ENCODE measurements around the gene YARS1.

Gene YARS1

GRCh38 chr1:32779242-32779641, 37.9 kb downstream of the YARS1 start:
- DNase-seq (ENCODE audit: low read depth) = no peak

DNA sequence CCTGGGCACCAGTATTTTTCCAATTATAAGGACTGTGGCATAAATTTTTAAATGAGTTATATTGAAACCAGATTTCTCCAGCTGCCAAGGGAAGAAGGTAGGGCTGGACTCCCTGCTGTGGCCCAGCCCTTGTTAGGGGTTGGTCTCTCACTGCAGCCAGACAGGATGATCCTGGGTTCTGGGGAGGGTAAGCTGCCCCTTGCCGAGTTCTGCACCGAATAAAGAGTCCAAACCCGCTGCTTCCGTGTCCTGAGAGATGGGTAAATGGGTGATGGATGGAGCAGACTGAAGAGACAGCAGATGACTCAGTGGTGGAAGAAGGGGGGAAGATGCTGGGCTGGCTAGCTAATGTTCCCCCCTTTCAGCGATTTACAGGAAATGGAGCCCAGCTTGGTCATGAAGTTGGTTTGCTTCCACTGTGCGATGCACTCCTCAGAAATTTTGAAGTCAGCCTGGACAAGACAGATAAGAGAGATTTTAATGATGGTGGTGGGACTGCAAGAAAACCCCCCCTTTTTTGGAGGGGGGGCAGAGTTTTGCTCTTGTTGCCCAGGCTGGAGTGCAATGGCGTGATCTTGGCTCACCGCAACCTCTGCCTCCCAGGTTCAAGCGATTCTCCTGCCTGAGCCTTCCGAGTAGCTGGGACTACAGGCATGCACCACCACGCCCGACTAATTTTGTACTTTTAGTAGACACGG, 41.4 kb downstream of the YARS1 start:
- no peak for DNase-seq (ENCODE audit: low read depth)

DNA sequence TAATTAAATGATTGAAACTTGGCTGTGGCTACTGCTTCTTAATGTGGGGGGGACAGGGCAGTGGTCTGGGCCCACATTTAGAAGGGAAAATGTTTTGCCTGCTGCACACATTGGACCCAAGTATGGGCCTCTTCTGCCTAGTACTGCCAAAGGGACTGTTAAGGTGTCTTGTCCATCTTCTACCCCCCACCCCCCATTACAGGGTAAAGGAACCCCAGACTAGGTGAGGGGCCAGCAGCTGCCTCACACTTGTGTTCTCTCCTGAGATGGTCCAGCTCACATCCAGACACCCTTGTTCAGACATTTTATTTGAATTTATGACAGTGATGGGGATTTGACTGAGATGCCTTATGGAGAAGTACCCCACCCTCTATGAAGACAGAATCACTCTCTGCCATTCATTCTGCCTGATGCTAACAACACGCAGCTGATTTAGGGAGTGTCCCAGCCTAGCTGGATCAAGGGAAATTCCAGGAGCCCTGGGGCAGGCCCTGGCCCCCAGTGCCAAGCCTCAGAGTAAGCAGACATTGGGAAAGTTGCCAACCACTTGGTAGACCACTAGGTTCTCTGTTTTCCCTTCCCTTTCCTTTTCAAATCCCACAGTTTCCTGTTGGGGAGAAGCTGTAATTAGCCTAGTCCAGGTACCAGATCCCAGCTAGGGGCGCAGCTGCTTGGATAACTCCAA, 42.1 kb downstream of the YARS1 start:
- DNase-seq (ENCODE audit: low read depth) = no peak

GRCh38 chr1:32774464-32774808, 42.7 kb downstream of the YARS1 start:
- no peak for DNase-seq (ENCODE audit: low read depth)

DNA sequence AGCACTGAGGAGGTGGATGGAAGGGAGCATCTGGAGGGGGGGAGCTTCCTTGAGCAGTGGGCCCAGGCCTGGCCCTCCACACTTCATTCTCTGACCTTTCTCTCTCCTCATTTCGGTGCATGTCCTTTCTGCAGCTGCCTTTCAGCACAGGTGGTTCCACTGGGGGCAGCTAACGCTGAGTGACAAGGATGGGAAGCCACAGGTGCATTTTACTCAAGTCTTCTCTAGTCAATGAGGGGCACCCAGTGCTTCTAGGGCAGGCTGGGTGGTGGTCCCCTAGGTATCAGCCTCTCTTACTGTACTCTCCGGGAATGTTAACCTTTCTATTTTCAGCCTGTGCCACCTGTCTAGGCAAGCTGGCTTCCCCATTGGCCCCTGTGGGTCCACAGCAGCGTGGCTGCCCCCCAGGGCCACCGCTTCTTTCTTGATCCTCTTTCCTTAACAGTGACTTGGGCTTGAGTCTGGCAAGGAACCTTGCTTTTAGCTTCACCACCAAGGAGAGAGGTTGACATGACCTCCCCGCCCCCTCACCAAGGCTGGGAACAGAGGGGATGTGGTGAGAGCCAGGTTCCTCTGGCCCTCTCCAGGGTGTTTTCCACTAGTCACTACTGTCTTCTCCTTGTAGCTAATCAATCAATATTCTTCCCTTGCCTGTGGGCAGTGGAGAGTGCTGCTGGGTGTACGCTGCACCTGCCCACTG, 43.2 kb downstream of the YARS1 start:
- DNase-seq (ENCODE audit: low read depth) = no peak

GRCh38 chr1:32773018-32773763, 44.0 kb downstream of the YARS1 start:
- peak; percentile 60 for DNase-seq (ENCODE audit: low read depth)

DNA sequence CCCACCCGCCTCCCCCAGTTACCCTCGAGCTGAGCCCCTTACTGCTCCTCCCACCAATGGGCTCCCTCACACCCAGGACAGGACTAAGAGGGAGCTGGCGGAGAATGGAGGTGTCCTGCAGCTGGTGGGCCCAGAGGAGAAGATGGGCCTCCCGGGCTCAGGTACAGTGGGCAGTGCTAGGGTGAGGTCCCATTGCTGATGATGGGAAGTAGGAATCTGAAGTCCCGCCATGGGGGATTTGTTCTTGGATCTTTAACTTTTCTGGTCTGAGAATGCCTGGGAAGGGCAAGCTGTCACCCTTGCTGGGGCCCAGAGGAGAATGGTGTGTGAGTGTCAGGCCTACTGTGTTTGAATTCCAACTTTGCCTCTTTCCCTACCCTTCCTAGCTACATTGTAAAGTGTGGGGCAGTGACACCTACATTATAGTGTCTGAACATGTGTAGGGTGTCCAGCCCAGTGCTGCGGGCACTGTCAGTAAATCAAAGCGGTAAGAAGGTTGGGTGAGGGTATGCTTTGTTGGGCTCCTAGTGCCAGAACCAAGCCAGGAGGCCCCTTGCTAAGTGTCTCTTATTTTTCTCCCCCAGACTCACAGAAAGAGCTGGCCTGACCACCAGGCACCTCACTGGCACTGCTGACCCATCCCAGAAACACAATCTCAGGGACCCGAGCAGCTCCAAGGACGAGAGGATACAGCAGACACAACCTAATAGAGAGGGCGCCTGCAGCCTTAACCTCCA, 44.7 kb downstream of the YARS1 start:
- no peak for DNase-seq (ENCODE audit: low read depth)

DNA sequence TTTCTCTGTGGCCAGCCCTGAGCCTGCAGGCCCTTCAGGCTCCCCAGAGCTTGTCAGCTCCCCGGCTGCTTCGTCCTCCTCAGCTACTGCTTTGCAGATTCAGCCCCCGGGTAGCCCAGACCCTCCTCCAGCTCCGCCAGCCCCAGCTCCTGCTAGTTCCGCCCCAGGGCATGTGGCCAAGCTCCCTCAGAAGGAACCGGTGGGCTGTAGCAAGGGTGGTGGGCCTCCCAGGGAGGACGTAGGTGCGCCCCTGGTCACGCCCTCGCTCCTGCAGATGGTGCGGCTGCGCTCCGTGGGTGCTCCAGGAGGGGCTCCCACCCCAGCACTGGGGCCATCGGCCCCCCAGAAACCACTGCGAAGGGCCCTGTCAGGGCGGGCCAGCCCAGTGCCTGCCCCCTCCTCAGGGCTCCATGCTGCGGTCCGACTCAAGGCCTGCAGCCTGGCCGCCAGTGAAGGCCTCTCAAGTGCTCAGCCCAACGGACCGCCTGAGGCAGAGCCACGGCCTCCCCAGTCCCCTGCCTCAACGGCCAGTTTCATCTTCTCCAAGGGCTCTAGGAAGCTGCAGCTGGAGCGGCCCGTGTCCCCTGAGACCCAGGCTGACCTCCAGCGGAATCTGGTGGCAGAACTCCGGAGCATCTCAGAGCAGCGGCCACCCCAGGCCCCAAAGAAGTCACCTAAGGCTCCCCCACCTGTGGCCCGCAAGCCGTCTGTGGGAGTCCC, 45.4 kb downstream of the YARS1 start:
- DNase-seq (ENCODE audit: low read depth) = no peak

GRCh38 chr1:32770741-32771548, 46.2 kb downstream of the YARS1 start:
- no peak for DNase-seq (ENCODE audit: low read depth)

DNA sequence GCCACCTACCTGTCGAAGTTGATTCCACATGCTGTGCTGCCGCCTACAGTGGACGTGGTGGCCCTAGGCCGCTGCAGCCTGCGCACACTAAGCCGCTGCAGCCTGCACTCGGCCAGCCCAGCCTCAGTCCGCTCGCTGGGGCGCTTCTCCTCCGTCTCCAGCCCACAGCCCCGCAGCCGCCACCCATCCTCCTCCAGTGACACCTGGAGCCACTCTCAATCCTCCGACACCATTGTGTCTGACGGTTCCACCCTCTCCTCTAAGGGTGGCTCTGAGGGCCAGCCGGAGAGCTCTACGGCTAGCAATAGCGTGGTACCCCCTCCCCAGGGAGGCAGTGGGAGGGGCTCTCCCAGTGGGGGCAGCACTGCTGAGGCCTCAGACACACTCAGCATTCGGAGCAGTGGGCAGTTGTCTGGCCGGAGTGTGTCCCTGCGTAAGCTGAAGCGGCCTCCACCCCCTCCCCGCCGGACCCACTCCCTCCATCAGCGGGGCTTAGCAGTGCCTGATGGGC, 46.9 kb downstream of the YARS1 start:
- no peak for DNase-seq (ENCODE audit: low read depth)

DNA sequence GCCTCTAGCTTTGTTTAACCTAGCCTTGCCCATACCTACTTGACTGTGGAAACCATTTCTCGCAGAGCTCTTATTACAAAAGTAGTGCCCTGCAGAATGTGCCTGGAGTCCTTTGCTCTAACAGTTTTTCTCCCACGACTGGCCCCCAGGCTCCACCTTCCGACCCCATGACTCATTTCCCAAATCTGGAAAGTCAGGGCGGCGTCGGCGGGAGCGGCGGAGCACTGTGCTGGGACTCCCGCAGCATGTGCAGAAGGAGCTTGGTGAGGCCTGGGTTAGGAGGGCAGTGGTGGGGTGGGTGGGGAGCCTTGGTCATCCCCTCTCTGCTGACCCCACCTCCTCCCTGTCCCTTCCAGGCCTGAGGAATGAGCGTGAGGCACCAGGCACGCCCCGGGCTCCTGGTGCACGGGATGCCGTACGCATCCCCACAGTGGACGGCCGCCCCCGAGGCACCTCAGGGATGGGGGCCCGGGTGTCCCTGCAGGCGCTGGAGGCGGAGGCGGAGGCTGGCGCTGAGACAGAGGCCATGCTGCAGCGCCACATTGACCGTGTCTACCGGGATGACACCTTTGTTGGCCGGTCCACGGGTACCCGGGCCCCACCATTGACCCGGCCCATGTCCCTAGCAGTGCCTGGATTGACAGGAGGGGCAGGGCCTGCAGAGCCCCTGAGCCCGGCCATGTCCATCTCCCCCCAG, 47.5 kb downstream of the YARS1 start:
- no peak for DNase-seq (ENCODE audit: low read depth)

GRCh38 chr1:32768110-32768850, 48.9 kb downstream of the YARS1 start:
- no peak for DNase-seq (ENCODE audit: low read depth)

- DNase-seq (ENCODE audit: low read depth) = no peak
Observed at GRCh38 chr1:32767641-32768040, 49.5 kb downstream of the YARS1 start.

DNA sequence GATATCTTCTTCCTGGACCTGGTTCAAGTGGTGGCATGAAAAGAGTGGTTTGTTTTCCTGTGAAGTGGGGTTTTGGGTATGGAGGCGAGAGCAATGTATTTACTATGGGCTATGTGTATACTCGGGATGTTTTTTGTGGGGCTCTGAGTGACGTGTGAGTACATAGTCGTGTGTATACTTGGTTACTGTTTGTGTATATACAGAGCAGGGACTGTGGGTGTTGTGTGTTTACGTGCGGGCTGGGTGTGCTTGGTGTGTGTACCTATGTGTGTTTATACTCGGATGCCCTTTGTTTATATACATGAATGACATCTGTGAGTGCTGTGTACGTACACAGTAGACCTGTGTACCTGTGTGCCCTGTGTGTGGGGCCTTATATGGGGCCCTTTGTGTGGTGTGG, 50.0 kb downstream of the YARS1 start:
- DNase-seq (ENCODE audit: low read depth) = no peak

- DNase-seq (ENCODE audit: low read depth) = no peak
Observed at GRCh38 chr1:32766328-32766972, 50.7 kb downstream of the YARS1 start.

- DNase-seq (ENCODE audit: low read depth) = no peak
Observed at GRCh38 chr1:32765570-32766327, 51.4 kb downstream of the YARS1 start.

DNA sequence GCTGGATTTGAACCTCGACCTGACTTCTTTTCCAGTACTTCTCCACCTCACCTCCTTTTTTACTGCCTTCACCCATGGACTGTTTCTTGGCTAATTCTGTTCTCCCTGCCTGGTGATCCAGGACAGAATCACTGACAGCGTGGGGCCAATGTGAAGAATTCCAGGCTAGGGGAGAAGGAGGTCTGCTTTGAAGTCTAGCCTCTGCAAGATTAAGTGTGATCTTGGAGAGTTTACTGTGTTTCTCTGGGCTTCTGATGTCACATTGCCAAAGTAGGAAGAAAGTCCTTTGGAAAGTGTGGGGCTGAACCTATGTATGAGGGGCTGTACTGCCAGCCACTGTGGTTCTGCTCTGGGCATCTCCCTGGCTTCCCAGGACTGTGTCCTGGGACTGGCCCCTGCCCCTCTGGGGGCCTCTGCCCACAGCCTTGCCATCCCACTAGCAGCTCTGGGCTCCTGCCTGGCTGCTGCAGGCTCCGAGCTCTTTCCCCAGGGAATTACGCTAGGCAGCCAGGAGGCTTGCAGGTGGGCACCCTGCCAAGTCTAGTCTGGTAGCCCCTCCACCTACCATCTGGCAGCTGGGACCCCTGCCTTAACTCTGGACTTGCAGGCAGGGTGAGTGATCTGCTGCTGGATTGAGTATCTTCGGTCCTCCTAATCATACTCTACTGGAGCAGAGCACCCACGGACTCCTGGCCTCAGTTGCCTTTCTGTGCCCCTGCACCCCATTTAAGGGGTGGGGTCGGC, 52.2 kb downstream of the YARS1 start:
- no peak for DNase-seq (ENCODE audit: low read depth)
